ENCODE measurements around the gene MTSS2.
A peak's percentile ranks its signal among the peaks of the same experiment; 100 is the strongest.

The MTSS2 gene

GRCh38 chr16:70698901-70699300 lies 13.0 kb upstream of the MTSS2 start:
- no peak for DNase-seq

DNA sequence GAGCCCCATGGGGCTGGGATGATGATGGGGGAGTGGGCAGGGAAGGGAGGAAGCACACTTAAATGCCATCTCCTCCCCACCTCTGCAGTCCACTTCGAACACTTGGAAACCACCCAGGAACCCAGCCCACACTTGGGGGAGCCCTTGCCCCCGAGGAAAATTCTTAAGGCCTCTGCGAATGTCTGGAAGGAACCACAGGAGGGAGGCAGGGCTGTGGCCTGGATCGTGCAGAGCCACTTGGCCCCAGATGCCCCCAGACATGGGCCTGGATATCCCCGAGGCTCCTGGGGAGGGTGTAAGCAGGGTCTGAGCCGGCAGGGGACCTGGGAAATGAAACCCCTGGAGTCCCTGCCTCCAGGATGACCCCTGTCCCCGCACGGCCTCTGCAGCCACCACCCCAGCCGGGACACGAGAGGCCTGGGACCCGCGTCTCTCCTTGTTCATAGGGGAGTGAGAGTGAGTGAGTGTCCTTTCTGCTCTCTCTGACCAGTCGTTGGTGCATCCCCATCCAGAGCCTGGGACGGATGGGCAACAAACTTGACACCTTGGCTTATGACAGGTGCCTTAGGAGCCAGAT lies 11.8 kb upstream of the MTSS2 start:
- no peak for DNase-seq

GRCh38 chr16:70696952-70697593 lies 11.2 kb upstream of the MTSS2 start:
- DNase-seq = no peak

- no peak for DNase-seq
Measured at GRCh38 chr16:70696355-70696754, 10.5 kb upstream of the MTSS2 start.

GRCh38 chr16:70695331-70696070 lies 9.6 kb upstream of the MTSS2 start:
- DNase-seq = no peak

DNA sequence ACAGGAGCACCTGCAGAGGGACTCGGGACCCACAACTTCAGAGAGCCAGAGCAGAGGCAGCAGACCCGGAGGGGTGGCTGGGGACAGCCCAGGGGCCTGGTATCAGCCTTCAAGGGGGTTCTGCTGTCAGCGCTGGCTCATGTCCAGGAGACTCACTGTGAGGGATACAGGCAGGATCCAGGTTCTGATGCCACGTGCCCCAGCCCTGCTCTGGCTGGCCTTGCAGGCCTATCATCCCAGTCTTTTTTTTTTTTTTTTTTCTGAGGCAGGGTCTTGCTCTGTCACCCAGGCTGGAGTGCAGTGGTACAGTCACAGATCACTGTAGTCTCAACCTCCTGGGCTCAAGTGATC lies 9.0 kb upstream of the MTSS2 start:
- DNase-seq = no peak

DNA sequence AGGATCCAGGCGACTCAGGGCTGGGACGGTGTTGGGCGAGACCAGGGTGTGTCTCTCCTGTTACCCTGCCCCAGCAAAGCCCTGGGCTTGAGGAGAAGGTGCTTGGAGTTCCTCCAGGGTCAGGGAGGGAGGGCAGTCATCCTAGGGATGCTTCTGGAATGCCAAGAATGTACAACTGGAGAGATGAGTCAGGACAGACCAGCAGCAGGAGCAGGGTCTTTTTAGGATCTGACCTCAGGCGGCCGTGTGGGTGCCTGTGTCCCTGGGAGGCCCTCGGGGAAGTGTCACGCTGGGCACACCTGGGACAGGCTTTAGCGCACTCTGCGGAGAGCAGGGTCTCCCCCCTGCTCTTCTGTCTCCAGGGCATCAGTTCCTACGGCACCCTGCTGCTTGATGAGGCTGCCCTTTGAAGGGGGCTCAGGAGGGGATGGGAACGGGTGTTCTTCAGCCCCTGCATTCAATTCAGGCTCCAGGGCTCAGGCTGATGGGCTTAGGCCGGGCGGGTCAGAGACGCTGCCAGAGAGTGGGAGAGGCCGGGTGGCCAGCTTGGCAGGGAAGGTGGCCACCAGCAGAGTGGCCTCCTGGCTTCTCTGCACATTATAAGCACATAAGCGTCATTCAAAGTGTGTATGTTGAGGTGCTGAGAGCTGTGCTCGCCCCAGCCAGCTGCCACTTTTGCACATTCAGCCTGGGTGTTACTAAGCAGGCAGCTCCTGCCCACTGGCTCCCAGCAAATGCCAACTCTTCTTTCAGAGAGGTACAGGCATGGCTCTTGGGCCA lies 8.4 kb upstream of the MTSS2 start:
- peak; percentile 43 for DNase-seq

DNA sequence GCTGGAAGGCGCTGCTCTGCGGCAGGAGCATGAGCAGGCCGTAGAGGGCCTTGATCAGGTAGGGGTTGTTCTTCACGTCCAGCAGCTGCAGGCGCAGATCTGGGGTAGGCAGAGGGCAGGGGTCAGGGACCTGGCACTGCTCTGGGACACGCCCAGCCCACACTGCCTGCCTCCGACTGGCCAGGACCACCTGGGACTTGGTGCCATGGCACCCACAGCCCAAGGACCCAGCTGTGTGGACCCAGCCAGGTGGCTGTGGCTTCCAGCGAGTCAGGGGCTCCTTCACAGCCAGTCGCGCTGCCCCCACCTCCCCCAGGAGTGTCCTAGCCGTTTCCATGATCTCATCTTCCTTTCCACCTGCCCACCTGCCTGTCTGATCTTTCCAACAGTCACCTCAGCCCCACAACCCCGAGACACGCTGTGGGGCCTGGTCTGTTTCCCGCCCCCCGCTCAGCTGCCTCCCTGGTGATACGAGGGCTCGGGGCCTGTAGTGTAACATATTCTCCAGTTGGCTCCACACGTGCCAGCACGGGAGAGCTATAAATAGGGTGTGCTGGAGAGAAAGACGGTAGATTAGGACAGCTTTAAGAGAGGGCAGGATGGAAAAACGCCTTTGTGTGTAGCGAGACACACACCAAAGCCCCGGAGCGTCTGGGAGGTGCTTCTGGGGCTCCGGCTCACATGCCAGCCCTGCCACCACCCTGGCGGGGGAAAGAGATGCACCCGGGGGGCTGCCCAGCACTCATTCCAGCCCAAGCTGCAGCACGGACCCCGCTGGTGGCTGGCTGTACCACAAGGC lies 7.2 kb upstream of the MTSS2 start:
- DNase-seq = no peak

DNA sequence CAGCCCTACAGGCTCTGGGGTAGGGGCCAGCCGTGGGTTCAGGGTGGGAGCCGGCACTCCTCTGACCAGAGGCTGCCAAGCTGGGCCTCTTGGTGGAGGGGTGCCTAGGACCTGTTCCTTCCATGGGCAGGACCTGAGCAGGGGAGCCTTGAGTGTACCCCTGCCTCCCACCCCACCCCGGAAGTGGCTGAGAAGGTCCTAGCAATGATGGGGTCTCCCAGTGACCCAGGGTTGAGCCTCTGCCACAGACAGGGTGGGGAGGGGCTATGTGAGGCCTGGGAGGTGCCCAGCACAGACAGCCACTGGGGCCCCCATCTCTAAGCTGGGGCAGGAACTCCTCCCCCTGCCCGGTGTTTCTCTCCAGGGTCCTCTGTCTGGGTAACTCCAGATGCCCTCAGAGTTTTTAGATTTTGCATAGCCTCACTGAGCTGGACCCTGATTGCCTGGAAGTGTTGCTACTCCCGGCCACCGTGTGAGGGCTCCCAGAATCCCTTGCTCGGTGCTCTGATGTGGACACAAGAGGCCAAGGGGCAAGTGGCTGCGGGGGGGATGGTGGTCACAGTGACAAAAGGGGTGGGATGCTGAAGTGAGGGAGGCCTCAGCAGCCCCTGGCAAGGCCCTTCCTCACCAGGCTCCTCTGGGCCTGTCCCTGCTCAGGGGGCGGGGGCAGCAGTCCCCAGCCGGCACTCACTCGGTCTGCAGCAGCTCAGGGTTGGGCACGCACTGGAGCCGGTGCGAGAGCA lies 6.4 kb upstream of the MTSS2 start:
- DNase-seq = no peak

DNA sequence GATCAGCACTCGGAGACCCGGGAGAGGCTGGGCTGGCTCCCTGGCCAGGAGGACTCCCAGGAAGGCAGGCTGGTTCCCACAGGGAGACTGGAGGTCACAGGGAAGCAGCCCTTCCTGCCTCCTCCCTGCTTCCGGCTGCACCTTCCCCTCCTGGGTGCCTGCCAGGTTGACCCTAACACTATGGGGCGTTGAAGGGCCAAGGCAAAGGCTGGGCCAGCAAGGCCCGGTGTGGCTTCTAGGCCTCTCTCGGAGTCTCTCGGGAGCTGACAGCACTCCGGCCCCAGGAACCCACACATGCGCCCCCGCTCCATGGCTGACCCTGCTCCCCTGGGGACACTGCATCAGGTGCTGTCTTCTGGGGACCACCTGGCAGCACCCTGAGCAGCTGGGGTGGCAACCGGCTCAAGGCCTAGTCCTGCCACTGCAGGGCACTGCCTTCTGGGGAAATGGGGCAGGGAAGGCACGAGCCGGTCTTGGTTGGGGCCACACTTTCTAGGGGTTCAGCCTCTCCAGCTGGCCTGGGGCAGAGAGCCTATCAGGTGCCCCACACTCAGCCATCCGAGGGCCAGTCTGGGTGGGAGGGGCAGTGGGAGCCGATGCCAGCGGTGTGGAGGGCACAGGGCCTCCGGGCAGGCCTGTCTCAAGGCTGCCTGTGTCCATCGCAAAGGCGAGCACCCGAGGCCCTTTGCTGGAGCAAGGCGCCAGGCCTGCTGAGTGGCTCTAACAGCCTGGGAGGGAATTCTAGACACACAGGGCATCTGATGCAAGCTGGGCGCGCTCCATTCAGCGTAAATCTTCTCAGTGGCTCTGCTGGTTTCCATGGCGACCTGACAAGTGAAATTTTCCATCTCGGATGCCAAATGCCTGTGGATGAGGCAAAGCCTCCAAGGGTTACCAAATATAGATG lies 5.6 kb upstream of the MTSS2 start:
- no peak for DNase-seq

DNA sequence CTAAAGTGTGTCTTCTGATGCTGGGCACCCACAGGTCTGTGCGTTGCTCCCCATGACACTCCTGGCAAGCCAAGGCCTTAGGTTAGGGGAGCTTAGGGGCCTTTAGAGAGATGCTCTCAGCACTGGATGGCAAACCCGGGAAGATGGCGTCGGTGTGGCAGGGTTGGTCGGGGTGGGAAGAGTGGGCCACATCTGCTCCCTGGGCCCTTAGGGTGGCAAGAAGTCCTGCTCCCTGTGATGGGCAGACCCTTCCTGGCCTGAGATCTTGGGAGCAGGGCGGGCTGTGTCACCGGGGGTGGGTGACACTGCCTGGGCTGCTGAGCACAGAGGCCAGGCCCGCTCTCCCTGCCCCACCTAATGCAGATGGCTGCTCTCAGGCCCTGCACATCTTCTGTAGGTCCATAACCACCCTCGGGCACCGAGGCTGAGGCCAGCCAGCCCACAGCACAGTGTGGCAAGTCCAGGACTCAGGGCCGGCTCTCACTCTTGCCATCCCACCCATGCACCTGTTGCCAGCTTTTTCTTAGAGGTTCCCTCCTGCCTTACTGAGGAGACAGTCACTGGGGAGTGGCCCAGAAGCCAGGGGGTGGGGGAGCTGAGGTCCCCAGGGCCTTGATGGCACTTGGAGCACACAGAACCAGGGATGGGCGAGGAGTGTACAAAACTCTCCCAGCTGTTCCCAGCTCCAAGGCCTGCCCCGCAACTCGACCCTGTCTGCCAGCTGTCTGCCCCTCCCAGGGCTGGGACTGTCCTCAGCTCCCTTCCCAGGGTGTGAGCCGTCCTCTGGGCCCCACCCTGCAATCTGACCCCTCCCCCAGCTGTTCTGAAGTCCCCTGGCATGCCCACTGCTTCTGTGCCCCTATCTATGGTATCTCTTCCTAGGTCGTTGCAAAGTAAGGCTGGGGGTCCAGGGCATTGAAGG lies 4.4 kb upstream of the MTSS2 start:
- DNase-seq = no peak

GRCh38 chr16:70689035-70689969 lies 3.4 kb upstream of the MTSS2 start:
- DNase-seq = no peak

GRCh38 chr16:70688246-70688742 lies 2.4 kb upstream of the MTSS2 start:
- no peak for DNase-seq

DNA sequence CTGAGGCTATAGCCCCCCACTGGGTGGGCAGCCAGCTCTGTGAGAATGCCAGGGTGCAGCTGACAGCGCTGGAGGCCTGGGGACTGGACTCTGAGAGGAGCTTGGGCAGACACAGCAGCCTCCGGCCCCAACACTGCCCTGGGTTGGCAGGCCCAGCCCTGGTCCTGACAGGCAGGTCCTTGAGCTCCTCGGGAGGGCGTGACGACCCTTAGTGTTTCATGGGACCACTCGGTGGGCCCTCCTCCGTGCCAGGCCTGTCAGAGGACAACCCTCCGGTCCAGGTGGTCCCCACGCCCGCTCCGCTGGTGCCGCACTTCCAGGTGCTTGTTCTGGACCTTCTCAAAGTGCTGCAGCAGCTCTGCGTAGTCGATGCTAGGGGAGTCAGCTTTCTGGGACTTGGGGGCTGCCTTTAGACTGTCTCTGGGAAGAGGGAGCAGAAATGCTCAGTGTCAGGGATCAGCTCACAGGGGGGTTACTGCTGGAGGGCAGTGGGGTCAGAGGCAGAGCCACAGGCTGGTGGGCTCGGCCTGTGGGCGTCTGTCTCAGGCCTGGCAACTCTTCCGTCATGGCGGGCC lies 1.9 kb upstream of the MTSS2 start:
- DNase-seq = no peak

DNA sequence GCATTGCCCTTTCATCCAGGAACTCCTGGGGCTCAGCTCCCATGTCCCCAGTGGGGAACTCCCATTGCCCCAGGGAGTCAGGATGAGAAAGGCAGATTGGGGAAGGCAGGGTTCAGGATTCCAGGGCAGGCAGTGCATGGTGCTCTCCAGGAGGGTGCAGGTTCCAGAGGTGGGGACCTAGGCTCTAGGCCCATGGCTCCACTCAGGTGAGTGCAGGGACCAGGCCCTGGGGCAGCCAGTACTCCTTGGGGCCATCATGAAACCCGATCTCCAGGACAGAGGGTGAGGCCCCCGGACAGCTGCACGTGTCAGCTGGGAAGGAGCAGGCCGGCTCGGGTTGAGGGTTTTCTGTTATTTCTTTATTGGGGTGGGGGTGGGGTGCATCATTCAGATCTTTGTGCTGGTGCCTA lies 1.3 kb upstream of the MTSS2 start:
- peak; percentile 15 for DNase-seq

GRCh38 chr16:70686376-70687101 lies 686 bp upstream of the MTSS2 start:
- peak; percentile 14 for DNase-seq
